ENCODE results near the gene SNX18.

DNA sequence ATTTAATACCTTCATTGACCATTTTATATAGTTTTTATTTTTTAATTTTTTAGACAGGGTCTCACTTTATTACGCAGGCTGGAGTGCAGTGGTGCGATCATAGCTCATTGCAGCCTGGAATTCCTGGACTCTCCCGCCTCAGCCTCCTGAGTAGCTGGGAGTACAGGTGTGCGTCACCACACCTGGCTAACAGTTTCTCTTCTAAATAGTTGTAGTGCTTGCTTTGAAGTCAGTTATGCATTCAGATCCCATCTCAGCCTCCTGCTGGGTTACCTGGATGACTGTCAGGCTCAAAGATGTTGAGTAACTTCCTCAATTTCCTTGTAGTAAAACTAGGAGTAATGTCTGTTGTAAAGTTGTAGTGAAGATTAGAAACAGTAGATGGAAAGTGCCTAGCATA, 21.4 kb downstream of the SNX18 start:
- TF ChIP-seq CTCF (IDR thresholded peaks at IDR 0.05): no peak
- no peak for TF ChIP-seq POLR2AphosphoS5 (IDR thresholded peaks at IDR 0.05; ENCODE audit: insufficient read depth in 1 of 2, low read depth in 1 of 2)

Measured in vagina (tissue), 2 donors.